ENCODE results near the gene SIRT7. TPM values are rescaled to one million over a fixed set of nuclear protein-coding genes. Genes with fewer than 3 reads are reported as not detected.

Gene SIRT7
- total RNA-seq, 1 donor from 2014 or later: 26.4 TPM

GRCh38 chr17:81942167-81942553, 24.2 kb upstream of the SIRT7 start:
- H3K4me3 ChIP-seq (ENCODE audit: low read depth, low read length): no peak overlapping the region
- H3K27me3 ChIP-seq (ENCODE audit: control insufficient read depth, insufficient read depth, low read length): peaks cover 39% of the 10 kb centered on the region
- TF ChIP-seq CTCF (IDR thresholded peaks at IDR 0.05; ENCODE audit: insufficient read depth, low read length, poor library complexity, severe bottlenecking): no peak

GRCh38 chr17:81941484-81942166, 23.6 kb upstream of the SIRT7 start:
- H3K4me3 ChIP-seq (ENCODE audit: low read depth, low read length): no peak overlapping the region

More at GRCh38 chr17:81942167-81942553, 24.2 kb upstream of the SIRT7 start:
- no peak for DNase-seq (ENCODE audit: low read depth)
- no peaks in the 10 kb centered on the region for H3K36me3 ChIP-seq (ENCODE audit: control insufficient read depth, insufficient read depth, low read length)

GRCh38 chr17:81940538-81941483, 22.8 kb upstream of the SIRT7 start:
- Histone ChIP-seq H3K4me3 (ENCODE audit: low read depth, low read length) (no peak overlapping the region), H3K27me3 (ENCODE audit: control insufficient read depth, insufficient read depth, low read length) (peaks cover 39% of the 10 kb centered on the region), H3K36me3 (ENCODE audit: control insufficient read depth, insufficient read depth, low read length) (peaks cover 2% of the 10 kb centered on the region)
- no peak for TF ChIP-seq CTCF (IDR thresholded peaks at IDR 0.05; ENCODE audit: insufficient read depth, low read length, poor library complexity, severe bottlenecking)
- no peak for DNase-seq (ENCODE audit: low read depth)

More at GRCh38 chr17:81941484-81942166, 23.6 kb upstream of the SIRT7 start:
- no peak for DNase-seq (ENCODE audit: low read depth)
- peaks cover 39% of the 10 kb centered on the region for H3K27me3 ChIP-seq (ENCODE audit: control insufficient read depth, insufficient read depth, low read length)
- TF ChIP-seq CTCF (IDR thresholded peaks at IDR 0.05; ENCODE audit: insufficient read depth, low read length, poor library complexity, severe bottlenecking): no peak
- H3K36me3 ChIP-seq (ENCODE audit: control insufficient read depth, insufficient read depth, low read length): no peaks in the 10 kb centered on the region

GRCh38 chr17:81939881-81940385, 22.0 kb upstream of the SIRT7 start:
- no peak for DNase-seq (ENCODE audit: low read depth)
- Histone ChIP-seq H3K4me3 (ENCODE audit: low read depth, low read length) (no peak overlapping the region), H3K36me3 (ENCODE audit: control insufficient read depth, insufficient read depth, low read length) (peaks cover 2% of the 10 kb centered on the region), H3K27me3 (ENCODE audit: control insufficient read depth, insufficient read depth, low read length) (peaks cover 39% of the 10 kb centered on the region)
- TF ChIP-seq CTCF (IDR thresholded peaks at IDR 0.05; ENCODE audit: insufficient read depth, low read length, poor library complexity, severe bottlenecking): no peak

- Histone ChIP-seq H3K27me3 (ENCODE audit: control insufficient read depth, insufficient read depth, low read length) (peaks cover 34% of the 10 kb centered on the region), H3K4me3 (ENCODE audit: low read depth, low read length) (no peak overlapping the region), H3K36me3 (ENCODE audit: control insufficient read depth, insufficient read depth, low read length) (peaks cover 2% of the 10 kb centered on the region)
- DNase-seq (ENCODE audit: low read depth): no peak
- TF ChIP-seq CTCF (IDR thresholded peaks at IDR 0.05; ENCODE audit: insufficient read depth, low read length, poor library complexity, severe bottlenecking): no peak
Measured at GRCh38 chr17:81939218-81939617, 21.2 kb upstream of the SIRT7 start.

Data from kidney epithelial cell (primary cell).